Stimulated activated CD4-positive, alpha-beta T cell treated with anti-CD3 and anti-CD28 coated beads, Interleukin-15, amount 100 ng/mL, for 48 hours (primary cell): ENCODE data around the gene AGAP1.

ENCODE experiments used
- DNase-seq, 2 donors: peaks; one replicate each; pipeline ENCODE4 v3.0.0-alpha.2; 2020; ENCODE audit warnings: low read depth in 2 of 2

Gene AGAP1

DNA sequence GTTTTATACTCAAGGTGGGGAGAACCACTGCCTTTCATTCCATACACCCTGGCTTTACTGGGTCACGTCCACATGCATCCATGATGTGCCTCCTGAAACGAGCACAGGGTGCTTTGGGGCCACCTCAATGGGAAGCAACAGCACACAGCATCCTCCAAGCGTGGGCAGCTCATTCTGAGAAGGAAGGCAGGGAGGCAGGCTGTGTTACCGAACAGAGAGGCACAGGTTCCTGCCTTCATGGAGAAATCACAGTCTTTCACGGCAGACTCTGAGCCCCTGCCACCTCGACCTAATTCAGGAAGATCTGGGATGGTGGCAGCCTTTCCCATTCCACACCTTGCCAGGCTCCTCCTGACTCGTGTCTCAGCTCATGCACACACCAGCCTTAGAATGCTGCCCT lies 544.3 kb downstream of the AGAP1 start:
- no peak for DNase-seq

DNA sequence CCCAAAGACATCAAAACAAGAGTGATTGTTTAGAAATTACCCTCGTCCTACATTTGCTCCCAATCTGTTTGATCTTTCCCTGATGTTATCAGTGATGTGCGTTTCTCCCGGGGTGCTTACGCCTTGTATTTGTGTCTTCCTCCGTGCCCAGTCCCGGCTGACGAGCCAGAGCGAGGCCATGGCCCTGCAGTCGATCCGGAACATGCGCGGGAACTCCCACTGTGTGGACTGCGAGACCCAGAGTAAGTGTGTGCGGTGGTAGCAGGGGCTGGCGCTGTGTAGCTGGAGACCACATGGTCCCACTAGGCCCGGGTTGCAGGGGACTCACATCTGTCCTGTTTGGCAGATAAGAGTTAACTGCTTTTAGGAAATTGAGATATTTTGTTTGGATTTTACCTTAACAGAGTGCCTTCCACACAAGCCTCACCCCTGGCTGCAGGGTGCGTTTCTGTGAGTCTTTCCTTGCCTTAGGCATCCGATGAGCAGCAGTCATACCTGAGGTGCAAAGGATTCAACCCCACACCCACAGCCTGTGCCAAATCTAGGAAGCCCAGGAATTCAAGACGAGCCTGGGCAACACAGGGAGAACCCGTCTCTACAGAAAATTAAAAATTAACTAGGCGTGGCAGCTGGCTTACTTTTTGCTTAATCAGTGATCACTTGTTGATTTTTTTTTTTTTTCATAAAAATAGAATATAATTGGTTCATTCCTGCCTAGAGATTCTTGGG lies 546.9 kb downstream of the AGAP1 start:
- no peak for DNase-seq

DNA sequence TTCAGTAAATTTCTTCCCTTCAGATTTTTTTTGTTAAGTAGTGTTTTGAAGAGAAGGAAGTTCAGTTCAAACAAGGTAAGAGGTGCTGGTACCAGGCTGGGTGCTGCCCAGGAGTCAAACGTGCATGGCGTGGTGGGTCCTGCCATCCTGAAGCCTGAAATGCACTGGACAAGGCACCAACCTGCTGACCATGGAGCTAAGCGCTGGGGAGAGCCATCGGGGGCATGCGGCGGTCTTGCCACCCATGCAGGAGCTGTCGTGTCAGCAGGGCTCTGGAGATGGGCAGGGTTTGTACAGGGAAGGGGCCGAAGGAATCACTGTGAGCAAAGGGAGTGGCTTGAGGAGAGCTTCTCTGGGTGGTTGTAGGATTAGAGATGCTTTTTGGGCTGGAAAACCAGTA lies 547.8 kb downstream of the AGAP1 start:
- DNase-seq: no peak

DNA sequence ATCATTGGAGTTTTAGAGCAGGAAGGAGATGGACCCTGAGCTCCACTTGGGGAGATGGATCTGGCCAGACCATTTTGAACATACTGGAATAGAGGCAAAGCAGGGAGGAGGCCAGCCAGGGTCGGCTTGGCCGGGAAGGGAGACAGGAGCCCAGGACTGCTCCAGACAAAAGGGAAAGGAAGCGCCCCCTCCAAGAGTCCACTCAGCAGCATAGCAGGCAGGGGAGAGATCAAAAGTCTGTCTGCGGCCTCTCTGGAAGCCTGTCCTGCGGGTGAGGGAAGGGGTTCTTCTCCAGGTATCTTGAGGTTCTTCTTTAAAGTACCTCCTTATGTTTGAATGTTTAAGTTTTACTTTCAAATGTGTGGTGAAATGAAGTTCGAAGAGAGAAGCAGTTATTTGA lies 548.2 kb downstream of the AGAP1 start:
- no peak for DNase-seq

DNA sequence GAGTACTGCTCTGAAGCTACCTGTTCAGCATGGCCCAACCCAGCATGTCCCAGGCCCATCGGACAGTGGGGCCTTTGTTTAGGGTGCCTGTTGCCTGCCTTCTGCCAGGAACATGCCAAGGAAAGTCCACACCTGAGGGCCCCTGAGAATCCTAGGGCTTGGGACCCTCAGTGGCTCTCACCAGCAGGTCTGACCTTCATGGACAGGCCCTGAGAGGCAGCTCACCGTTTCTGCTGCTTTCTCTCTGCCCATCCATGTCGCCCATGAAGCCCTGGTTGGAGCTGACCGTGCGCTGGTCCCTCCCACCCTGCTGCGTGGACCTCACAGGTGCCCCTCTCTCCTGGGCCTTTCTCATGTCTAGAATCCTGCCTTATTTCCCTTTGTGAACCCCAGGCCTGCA lies 550.3 kb downstream of the AGAP1 start:
- no peak for DNase-seq

DNA sequence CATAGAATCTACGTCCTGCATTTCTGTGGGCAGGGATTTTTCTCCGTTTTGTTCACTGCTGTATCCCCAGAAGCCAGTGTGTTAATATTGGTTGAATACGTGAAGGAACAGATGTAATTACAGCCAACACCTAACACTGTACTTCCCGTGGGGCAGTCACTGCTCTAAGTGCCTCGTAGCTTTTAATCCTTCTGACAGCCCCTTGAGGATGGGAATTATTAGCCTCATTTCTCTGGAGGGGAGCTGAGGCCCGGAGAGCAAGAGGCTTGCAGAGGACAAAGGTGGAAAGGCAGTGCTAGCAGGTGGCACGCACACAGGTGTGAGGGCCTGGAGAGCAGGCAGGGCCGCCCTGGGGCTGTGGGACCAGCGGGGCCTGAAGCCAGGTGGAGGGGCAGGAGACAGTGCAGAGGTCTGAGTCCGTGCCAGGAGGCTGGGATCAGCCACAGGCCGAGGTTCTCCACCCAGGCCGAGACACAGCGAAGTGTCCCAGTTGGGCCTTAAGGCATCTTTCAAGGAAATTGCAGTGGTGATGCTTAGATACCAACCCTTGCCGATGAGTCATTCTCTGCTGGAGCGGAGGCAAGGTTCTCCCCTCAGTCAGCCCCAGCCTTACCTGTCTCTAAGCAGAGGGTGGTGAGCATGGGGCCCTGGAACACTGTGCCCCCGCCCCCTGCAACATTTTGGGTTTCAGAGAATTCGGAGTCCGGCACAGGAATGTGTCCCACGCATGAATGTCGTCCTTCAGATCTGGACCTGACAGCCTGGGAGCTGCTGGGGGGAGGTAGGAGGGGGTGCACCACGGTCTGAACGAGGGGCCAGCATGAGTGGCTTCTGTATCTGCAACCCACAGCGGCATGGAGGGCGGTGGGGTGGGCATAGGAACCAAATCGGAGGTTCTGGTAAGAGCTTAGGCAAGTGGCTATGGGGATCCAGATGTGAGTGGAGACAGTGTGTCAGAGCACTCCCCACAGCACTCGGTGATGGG lies 551.7 kb downstream of the AGAP1 start:
- no peak for DNase-seq

DNA sequence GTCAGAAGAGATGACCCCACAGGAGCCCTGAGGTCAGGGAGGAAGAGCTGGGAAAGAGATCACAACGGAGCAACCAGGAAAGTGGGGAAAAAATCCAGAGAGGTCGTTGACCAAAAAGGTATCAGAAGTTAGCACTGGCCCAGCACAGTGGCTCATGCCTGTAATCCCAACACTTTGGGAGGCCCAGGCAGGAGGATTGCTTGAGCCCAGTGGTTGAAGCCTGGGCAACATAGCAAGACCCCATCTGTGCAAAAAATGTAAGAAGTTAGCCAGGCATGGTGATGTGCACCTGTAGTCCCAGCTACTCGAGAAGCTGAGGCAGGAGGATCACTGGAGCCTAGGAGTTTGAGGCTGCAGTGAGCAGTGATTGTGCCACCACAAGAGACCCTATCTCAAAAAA lies 552.9 kb downstream of the AGAP1 start:
- DNase-seq: no peak

DNA sequence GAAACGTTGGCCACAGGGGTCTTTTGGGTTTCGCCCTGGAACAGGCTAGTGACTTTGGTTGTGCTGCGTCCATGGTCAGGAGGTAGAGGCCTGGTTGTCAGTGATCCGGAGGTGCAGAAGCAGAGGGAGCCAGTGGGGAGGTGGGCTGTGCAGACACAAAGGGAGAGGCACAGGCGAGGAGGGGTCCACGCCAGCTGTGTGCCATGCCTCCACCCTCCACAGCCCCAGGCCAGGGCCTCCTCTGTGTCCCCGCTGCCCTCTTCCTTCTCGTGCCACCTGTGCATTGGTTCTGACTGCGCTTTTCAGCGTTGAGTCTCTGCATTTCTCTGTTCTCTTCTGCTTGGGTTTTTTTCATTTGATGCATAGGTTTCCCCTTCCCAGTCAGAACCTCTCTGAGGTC lies 553.3 kb downstream of the AGAP1 start:
- DNase-seq: no peak

DNA sequence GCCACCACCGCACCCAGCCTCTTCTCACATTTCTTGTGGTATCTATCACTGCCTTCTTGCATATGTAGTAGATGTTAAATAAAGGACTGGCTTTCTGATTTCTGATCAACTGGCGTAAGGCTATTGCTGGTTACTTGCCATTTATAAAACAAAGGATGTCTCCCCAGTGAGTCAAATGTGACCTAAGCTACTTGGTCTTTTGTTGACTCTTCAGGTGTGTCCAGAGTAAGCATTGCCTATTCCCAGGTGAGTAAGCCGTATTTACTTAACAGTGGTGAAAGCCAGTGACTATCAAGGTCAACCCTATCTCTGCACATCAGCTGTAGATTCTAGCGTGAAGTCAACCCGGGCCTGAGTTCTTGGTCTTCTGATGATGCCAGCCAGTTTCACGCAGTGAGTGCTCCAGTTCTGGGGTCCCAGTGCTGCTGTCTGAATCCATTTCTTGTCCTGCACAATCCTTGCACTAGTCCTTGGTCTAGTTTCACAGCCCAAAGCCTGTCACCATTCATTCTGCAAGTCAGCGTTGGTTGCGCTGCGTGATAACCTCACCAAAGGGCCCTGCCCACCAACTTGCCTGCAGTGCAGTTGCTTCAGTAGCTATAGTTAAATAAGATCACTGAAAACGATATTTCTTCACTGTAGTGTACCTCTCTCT lies 554.2 kb downstream of the AGAP1 start:
- DNase-seq: no peak

DNA sequence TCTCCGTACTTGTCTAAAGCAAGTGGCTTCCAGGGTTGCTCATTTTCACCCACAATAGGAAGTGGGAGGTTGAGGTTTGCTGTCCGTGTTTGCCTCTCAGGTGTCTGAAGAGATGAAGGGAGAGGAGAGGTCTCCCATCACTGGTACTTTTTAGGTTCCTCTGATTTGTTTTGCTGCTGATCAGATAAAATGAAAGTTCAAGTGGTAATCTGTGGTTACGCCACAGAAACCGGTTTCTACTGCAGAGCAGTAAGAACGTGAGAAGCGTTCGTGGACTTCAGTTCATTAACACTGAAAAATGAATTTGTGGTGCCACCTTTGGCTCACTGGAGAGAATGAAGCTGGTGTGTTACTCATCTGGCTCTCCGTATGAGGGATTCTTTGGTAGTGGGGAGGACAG lies 556.1 kb downstream of the AGAP1 start:
- no peak for DNase-seq

DNA sequence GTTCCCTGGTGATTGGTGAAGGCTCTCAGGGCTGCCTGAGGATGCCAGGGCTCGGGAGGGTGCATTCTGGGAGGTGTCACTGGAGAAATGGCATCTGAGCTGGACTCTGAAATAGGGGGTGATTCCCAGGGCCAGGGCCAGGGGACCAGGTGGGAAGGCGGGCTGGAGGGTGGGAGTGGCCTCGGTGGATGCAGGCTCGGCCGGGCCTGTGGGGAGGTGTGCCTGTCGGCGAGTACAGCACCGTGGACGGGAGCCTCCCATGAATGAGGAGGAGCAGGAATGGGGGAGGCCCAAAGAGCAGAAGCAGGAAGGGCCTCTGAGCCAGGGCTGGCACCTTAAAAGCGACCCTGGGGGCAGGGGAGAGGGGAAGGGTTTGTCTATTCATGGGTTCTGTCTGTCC lies 557.5 kb downstream of the AGAP1 start:
- no peak for DNase-seq

DNA sequence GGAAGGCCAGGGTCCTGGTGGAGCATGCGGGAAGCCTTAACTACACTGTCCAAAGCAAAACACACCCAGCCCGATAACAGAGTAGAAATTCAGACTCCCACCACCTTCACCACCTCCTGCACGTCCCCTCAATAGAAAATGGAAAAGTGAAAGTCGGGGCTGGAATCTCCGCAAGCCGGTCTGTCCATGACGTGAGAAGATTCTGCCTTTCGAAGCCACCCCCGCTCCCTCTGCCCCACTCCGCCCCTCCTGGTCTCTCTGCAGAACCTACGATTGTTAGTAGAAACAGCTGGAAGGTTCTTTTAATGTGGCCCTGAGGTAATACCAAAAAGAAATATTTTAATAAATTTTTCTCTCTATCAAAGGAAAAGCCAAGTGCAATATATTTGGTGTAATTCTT lies 558.0 kb downstream of the AGAP1 start:
- no peak for DNase-seq

DNA sequence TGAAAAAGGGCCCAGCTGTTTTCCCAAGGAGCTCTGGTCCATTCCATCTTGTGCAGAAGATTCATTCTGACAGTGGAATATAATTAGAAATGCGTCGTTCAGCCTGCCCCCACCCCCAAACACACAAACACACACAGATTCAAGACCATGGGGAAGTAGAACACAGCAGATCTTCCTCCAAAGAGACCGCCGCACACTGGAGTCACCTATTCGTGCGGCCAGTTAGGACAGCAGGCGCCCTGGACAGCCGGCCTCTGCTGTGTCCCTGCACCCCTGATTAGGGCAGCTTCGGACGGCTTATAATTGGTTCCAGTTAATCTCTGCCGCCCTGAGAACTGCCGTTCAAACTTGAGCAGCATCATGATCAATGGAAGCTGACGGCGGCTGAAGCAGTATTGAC lies 558.4 kb downstream of the AGAP1 start:
- DNase-seq: no peak

DNA sequence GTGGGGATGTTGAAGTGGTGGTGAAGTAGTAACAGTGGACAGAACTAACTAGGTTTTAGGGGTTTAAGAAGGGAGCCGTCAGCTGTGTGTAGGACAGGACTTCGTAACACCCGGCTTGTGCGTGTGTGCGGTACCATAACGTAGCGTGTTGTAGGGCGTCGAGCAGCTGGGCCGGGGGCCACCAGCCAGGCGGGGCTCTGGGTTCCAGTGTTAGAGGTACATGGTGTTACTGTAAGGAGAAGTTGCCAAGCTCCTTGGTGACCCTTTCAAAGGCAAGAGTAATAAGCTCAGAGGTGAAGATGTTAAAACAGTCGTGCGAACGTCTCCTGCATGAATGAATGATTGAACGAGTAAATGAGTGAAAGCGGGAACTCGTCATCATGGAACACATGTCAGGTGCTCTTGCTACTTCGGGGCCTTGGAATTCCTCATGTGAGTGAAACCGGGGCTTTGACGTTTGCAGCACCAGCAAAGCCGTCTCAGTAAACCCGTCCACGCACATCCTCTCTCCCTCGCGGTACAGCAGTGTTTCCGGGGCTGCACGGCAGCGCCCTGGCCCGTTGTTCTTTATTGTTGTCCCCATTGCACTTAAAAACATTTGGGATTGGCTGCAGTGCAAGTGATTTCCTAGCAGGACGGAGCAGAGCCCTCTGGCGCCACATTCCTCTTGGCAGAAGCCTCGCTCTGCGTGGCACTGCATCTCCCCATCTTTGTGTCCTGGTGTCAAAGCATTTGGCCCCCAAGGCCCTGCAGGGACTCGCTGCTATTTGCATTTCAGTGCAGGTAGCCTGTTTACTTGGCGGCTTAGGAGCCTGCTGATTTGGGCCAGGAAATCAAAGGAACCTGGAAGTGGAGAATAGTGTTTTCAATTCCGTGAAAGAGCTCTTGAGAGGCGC lies 559.3 kb downstream of the AGAP1 start:
- DNase-seq: no peak

DNA sequence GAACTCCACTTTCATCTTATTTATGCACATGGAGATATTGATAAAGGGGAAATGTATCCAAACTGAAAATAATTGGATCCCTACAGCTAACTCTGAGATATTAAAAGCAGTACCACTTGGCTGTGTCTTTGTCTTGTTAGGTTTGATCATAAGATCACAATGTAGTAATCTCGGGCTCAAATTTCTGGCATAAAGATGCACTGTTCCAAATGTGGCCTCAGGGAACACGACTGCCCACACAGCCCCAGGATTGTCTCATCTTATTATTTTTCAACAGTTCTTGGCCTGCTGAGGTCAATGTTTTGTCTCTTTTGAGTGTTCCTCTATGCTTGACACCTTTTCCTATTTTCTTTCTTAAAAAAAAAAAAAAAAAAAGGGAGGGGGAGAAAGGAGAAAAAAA lies 560.3 kb downstream of the AGAP1 start:
- no peak for DNase-seq

DNA sequence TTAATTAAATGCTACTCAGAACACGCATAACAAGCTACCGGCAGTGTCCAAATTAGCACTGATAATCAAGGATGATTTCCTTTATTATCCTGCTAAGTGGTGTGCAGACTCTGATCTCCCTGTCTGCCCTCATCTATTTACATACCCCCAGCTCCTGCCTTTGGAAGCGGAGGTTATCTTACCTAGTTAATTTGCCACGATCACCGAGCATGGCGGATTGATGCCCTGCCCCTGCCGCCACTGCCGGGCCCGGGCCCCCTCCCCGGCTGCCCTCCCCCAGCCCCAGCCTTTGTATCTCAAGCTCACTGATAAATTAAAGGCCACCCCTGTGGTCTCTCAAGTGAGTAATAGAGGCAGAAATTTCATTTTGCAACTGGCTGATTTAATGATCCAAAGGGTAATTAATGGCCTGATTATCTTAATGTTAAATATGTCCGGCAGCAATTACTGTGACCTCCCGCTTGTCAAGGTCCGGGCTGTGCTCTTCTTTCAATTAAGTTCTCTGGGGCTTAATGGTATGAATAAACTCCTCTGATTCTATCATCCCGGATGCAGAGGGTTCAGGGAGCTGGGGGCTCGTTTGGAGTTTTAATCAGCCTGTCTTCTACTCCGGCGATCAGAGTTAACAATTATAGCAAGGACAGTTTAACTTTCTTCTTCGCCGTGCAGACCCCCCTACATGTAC lies 560.9 kb downstream of the AGAP1 start:
- DNase-seq: no peak

DNA sequence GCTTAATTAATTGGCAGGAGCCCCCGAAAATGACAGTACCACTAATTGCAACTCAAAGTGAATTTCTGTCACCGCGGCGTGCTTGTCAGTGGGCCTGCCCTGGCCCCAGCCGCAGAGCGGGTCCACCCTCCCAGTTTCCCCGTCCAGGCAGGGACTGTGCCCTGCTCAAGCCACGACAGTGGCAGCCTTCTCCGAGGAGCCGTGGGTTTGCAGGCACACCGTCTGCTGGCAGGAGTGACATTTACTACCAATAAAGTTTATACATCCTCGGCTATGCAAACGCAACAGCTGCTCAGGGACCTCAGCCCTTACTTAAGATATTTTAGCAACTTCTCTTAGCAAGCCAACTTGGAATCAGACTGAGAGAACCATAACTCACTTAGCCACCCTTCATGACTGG lies 561.6 kb downstream of the AGAP1 start:
- no peak for DNase-seq

DNA sequence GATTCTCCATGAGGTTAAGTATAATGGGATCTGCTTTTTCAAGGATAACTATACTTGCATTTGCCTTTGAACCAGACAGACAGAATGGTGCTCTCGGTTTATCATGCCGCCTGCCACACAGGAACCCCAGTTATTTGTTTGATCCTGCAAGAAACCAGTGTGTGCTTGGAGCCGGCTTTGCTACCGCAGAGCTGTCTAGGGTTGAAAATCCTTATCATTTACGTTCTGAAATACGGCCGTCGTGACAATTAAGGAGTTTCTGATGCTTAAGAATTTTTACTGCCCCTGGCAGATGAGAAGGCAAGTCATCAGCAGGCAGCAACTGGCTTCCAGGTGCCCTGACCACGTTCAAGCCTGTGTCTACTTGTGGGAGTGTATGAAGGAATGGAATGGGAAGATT lies 562.3 kb downstream of the AGAP1 start:
- DNase-seq: no peak

DNA sequence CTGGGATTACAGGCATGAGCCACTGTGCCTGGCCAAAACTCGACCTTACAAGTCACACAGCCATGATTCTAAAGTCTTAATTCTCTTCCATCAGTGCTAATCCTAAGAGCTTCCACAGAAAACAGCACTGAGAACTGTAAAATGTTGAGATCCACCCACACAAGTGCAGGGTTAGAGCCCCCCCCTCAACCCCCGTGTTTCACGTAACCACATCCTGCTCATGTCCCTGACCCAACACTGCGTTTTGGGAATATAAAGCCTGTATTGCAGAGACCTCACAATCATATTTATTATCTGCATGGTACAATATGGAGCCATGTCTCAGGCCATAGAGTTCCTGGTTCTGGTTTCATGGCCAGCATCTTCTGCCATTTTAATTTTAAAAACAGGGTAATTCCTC lies 563.5 kb downstream of the AGAP1 start:
- no peak for DNase-seq

DNA sequence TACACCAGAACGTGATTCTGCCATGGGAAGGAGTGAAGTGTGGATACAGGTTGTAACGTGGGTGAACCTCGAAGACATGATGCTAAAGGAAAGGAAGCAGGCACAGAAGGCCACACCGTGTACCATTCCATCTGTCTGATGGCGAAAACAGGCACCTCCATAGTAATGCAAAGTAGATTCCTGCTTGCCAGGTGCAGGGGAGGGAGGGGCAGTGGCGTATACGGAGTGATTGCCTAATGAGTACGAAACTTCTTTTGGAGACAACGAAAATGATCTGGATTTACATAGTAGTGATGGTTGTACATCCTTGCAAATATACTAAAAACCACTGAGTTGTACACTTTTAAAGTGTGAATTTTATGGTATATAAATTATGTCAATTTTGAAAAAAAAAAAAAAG lies 567.7 kb downstream of the AGAP1 start:
- no peak for DNase-seq

DNA sequence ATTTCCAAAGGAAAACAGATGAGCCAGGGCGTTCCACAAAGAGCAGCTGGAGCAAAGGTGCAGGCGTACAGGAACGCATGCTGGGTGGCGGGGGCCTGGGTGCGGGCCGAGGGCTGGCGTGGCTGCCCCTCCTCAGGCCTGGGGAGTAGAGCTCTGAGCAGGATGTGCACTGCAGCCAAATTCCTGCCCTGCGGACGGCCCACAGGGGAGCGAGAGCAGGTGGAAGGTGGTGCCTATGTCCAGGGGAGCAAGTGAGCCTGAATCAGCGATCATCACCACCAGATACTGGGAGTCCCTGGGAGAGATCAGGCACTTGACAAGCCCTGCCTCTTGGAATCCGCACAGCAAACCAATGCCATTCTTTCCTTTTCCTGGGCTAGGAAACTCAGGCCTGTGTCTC lies 568.1 kb downstream of the AGAP1 start:
- DNase-seq: no peak
